Thyroid gland (tissue), 4 donors: ENCODE data around the gene C3orf22.

Experiments
- CTCF ChIP-seq, 6 experiments: fragments of 200-600 bp in 3 of 6; fragments of 450-650 bp in 3 of 6; sonication (generic) in 3 of 6; IDR thresholded peaks; one replicate each; pipeline ENCODE4 v1.5.1; 2016 to 2019; ENCODE audit warnings: antibody characterized with exemption in 6 of 6, mild to moderate bottlenecking in 2 of 6, inconsistent platforms in 1 of 6, moderate library complexity in 1 of 6
- POLR2A ChIP-seq, 2 donors: fragments of 450-650 bp; IDR thresholded peaks; one replicate each; pipeline ENCODE4 v1.6.1; 2017; ENCODE audit warnings: antibody characterized with exemption in 2 of 2, mild to moderate bottlenecking in 2 of 2, moderate library complexity in 1 of 2

- TF ChIP-seq CTCF (IDR thresholded peaks at IDR 0.05) (no peak), POLR2A (IDR thresholded peaks at IDR 0.05) (no peak)
Measured at GRCh38 chr3:126558336-126559071, at the start of gene C3orf22.
